Left ventricle myocardium inferior (tissue), 1 donor: ENCODE data around the gene MMP24. TPM values are rescaled to one million over a fixed set of nuclear protein-coding genes. Genes with fewer than 3 reads are reported as not detected.

ENCODE experiments used
- DNase-seq: peaks from one replicate; pipeline ENCODE4 v3.0.0-alpha.2; 2020
- H3K27ac ChIP-seq: fragments of 200-600 bp; replicated peaks from 2 replicates; pipeline ENCODE4 v1.8.0; 2021
- H3K27me3 ChIP-seq: fragments of 200-600 bp; 2 replicates; pipeline ENCODE4 v1.8.0; 2021; ENCODE audit warnings: low read depth
- H3K36me3 ChIP-seq: fragments of 200-600 bp; 2 replicates; pipeline ENCODE4 v1.8.0; 2021
- H3K4me1 ChIP-seq: fragments of 200-600 bp; 2 replicates; pipeline ENCODE4 v1.8.0; 2021
- H3K4me3 ChIP-seq: fragments of 200-600 bp; 2 replicates; pipeline ENCODE4 v1.8.0; 2021; ENCODE audit warnings: mild to moderate bottlenecking, moderate library complexity
- H3K9me3 ChIP-seq: fragments of 200-600 bp; replicated peaks from 2 replicates; pipeline ENCODE4 v1.8.0; 2021
- CTCF ChIP-seq: fragments of 200-600 bp; IDR thresholded peaks from 2 replicates; pipeline ENCODE4 v1.8.0; 2021; ENCODE audit warnings: antibody characterized with exemption, mild to moderate bottlenecking, borderline replicate concordance
- intact Hi-C: fragments of 100-400 bp; cut with micrococcal nuclease; formaldehyde crosslinking; loops from one replicate; pipeline ENCODE4 v1.11.0; 2022
- total RNA-seq: library from RNA; stranded (reverse); fragmentation: NEBNext Ultra II Directional; extraction: Animal tissue kit (Norgen Biotek cat#: 25700); gene quantifications from one replicate; pipeline ENCODE4 v1.2.1, GENCODE V29; 2021
- donor health status: DM: no; HTN: yes; CAD: no; lungs with severe emphysema.

MMP24 gene
- total RNA-seq, 1 donor from 2014 or later, result 0.25 TPM

GRCh38 chr20:35238735-35239134 is 12.2 kb downstream of the MMP24 start:
- intact Hi-C loops, result no loop called here
- no peaks in the 10 kb centered on the region for H3K4me1 ChIP-seq
- no peaks in the 10 kb centered on the region for H3K27me3 ChIP-seq
- no peak for DNase-seq
- H3K36me3 ChIP-seq, result peaks cover 17% of the 10 kb centered on the region
- H3K9me3 ChIP-seq, result peaks cover 6% of the 10 kb centered on the region
- H3K4me3 ChIP-seq, result no peak overlapping the region
- no peak overlapping the region for H3K27ac ChIP-seq
- TF ChIP-seq CTCF, result no peak

GRCh38 chr20:35240083-35240810 is 13.8 kb downstream of the MMP24 start:
- Histone ChIP-seq H3K4me1 (no peaks in the 10 kb centered on the region), H3K27ac (no peak overlapping the region), H3K36me3 (peaks cover 15% of the 10 kb centered on the region), H3K27me3 (no peaks in the 10 kb centered on the region), H3K9me3 (peaks cover 6% of the 10 kb centered on the region), H3K4me3 (no peak overlapping the region)
- TF ChIP-seq CTCF, result no peak
- no peak for DNase-seq
- intact Hi-C loops, result no loop called here

- no peak for TF ChIP-seq CTCF
These were observed 14.4 kb downstream of the MMP24 start for GRCh38 chr20:35240811-35241293.

DNA sequence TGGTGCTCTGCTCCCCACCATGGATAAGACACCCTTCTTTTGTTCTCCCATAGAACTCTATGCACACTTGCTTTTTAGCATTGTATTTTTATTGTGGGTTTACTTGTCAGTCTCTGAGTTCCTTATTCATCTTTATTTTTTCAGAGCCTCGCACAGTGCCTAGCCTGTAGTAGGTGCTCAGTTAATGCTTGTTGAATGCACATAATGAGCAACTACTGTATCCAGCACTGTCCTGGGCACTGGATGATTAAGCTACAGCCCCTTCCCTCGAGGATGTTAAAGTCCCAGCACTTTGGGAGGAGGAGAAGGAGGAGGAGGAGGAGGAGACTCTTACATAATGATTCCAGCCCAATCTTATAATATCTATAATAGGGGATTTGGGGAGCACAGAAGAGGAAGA is 16.8 kb downstream of the MMP24 start:
- Histone ChIP-seq H3K36me3 (no peaks in the 10 kb centered on the region), H3K27me3 (no peaks in the 10 kb centered on the region), H3K27ac (no peak overlapping the region), H3K4me3 (no peak overlapping the region), H3K9me3 (no peaks in the 10 kb centered on the region), H3K4me1 (no peaks in the 10 kb centered on the region)
- no peak for DNase-seq
- intact Hi-C loops, result no loop called here
- TF ChIP-seq CTCF, result no peak

More at GRCh38 chr20:35240811-35241293, 14.4 kb downstream of the MMP24 start:
- Histone ChIP-seq H3K36me3 (peaks cover 9% of the 10 kb centered on the region), H3K27ac (no peak overlapping the region), H3K4me3 (no peak overlapping the region), H3K4me1 (no peaks in the 10 kb centered on the region), H3K9me3 (peaks cover 6% of the 10 kb centered on the region), H3K27me3 (no peaks in the 10 kb centered on the region)
- DNase-seq, result no peak
- intact Hi-C loops, result no loop called here

DNA sequence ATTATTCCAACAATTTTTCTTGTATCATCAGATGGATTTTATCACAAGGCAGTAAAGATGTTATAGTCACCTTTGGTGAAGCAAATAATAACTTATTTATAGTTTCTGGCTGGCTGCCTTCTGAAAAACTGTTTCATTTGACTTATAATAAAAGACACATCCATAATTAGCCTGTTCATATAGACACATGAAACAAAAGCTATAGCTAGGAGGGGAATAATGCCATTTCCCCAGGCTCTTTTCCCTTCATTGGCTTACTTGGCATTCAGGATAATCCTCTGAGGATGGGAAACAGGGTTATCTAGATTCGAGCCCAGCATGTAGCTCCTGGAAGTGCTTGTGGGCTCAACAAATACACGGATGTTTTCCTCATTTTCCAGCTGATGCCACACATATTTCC is 17.5 kb downstream of the MMP24 start:
- intact Hi-C loops, result no loop called here
- H3K4me1 ChIP-seq, result no peaks in the 10 kb centered on the region
- no peak for TF ChIP-seq CTCF

More for the DNA sequence above, 17.5 kb downstream of the MMP24 start:
- Histone ChIP-seq H3K27ac (no peak overlapping the region), H3K27me3 (no peaks in the 10 kb centered on the region), H3K9me3 (no peaks in the 10 kb centered on the region), H3K36me3 (no peaks in the 10 kb centered on the region), H3K4me3 (no peak overlapping the region)
- DNase-seq, result no peak
